GM19395 (cell line): ENCODE data around the gene NPY.

Experiments used
- ATAC-seq: cut with Tn5 transposase; IDR thresholded peaks from one replicate; pipeline ENCODE4 v1.9.1; 2021; ENCODE audit warnings: mild to moderate bottlenecking, moderate library complexity; ENCODE audit not compliant: unreplicated experiment

Gene NPY

GRCh38 chr7:24313777-24314176 is 29.8 kb downstream of the NPY start:
- ATAC-seq = no peak

DNA sequence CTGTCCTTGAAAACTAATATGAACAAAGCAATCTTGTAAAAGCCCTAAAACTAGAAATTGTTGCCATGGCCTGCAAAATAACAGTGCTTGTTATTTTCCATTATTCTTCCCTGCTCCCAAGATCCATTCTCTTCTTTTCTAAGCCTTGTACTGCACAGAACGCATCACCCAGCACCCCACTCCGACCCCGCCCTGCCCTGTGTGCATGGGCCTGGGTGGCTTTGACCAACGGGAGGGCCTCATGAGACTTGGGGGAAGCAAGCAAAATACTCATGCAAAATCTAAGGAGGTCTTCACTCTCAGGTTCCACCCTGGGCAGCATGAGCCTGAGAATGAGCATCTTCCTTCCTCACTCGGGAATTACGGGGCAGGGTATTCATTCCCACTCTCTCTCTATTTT is 32.4 kb downstream of the NPY start:
- no peak for ATAC-seq

DNA sequence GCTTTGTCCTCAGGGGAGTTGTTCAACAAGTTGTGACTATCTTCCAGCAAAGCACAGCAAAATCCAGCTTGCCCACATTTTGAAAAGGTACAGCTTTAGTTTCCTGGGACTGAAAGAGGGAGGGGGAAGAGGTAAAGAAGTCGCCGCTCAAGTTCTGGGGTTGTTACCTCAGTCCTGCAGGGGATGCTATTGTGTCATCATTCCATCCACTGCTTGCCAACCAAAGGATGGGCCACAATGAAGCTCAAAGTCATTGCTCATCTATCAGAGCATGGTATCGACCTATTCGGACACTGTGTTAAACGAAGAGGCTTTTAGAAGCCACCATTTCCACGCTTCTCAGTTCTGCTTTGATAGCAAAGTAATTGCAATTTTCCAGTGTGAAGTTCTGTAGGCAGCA is 34.3 kb downstream of the NPY start:
- no peak for ATAC-seq

GRCh38 chr7:24319209-24319608 is 35.2 kb downstream of the NPY start:
- no peak for ATAC-seq

DNA sequence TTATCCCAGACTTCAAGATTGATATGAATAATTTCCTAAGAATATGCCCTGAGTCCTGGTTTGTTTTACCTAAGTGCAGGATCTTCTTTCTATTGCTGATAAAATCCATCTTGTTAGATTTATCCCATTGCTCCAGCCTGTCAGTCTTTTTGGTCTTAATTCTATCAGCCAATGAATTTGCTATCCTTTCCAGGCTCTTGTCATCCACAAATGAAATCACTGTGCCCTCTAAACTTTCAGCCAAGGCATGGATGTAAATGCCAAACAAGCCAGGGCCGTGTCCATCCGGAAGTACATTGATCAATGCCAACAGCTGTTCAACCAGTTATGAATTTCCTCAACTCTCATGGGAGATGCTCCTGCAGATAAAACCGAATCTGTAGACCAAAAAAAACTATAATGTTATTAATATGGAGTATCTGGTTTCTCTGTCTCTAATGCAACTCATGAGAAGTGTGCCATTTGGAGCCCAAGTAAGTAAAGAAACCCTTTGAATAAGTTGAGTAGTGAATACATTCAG is 40.0 kb downstream of the NPY start:
- ATAC-seq = no peak

- peak; percentile 90 for ATAC-seq
These were observed 41.7 kb downstream of the NPY start for GRCh38 chr7:24325708-24326107.

DNA sequence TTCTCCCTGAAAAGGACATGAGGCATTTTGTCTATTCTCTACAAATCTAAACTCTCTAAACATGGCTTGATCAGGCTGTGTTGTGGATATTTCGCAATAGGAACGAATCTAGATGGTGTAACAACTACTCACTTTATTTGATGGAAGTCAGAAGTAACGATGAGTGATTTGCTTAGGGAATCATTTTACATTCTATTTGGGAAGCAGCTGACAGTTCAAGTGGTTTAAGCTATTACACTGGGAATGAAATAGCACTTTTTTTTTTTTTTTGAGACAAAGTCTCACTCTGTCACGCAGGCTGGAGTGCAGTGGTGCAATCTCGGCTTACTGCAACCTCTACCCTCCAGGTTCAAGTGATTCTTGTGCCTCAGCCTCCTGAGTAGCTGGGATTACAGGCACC is 44.1 kb downstream of the NPY start:
- no peak for ATAC-seq

GRCh38 chr7:24328894-24329293 is 44.9 kb downstream of the NPY start:
- no peak for ATAC-seq

- no peak for ATAC-seq
These were observed 50.0 kb downstream of the NPY start for GRCh38 chr7:24334012-24334411.

- ATAC-seq = no peak
These were observed 50.6 kb downstream of the NPY start for GRCh38 chr7:24334627-24335026.

- ATAC-seq = no peak
These were observed 52.5 kb downstream of the NPY start for GRCh38 chr7:24336461-24336860.

DNA sequence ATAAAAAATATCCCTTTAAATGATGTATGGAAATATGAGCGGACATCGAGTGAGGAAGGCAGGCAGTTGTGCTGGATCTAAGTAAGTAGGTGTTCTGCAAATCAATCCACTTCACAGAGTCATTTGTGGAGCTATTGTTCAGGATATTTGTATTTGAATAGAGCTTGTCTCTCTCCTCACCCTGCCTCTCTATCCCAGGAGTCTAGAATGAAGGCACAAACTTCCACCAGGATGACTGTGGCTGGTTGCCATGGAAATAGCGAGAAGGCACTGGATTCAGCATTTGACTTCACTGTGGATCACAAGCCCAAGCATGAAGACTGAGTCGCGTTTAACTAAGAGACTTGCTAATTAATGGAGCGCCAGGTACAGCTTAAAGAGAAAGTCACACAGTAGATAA is 53.2 kb downstream of the NPY start:
- ATAC-seq = no peak

- ATAC-seq = no peak
These were observed 55.6 kb downstream of the NPY start for GRCh38 chr7:24339575-24339974.

- no peak for ATAC-seq
These were observed 56.7 kb downstream of the NPY start for GRCh38 chr7:24340727-24341126.
